GM21381 (cell line): Measurements from ENCODE around the gene CHRNA3.
"Not testable (repeated sequence)": the region's sequence is repeated elsewhere in the genome, so short reads cannot be mapped to it uniquely, and the experiment has no call there.

Experiments used
- ATAC-seq: cut with Tn5 transposase; IDR thresholded peaks from one replicate; pipeline ENCODE4 v1.9.1; 2021; ENCODE audit warnings: mild to moderate bottlenecking, moderate library complexity; ENCODE audit not compliant: unreplicated experiment

CHRNA3 gene

GRCh38 chr15:78565097-78565950 lies 55.5 kb downstream of the CHRNA3 start, which contains the start of gene CHRNA5:
TSS of gene CHRNA5 (plus strand) at chr15:78565520. CDS start at chr15:78565720, 200 bp downstream.
- ATAC-seq = peak; percentile 82

GRCh38 chr15:78564743-78565096 lies 56.1 kb downstream of the CHRNA3 start:
- ATAC-seq = peak; percentile 11

- ATAC-seq = no peak
These were observed 57.7 kb downstream of the CHRNA3 start for GRCh38 chr15:78563092-78563491.

GRCh38 chr15:78561490-78561889 lies 59.3 kb downstream of the CHRNA3 start:
- ATAC-seq = no peak

GRCh38 chr15:78560201-78560600 lies 60.6 kb downstream of the CHRNA3 start:
- not testable (repeated sequence) for ATAC-seq

- no peak for ATAC-seq
These were observed 68.2 kb downstream of the CHRNA3 start for GRCh38 chr15:78552597-78552996.

- ATAC-seq = no peak
These were observed 68.9 kb downstream of the CHRNA3 start for GRCh38 chr15:78551902-78552301.

GRCh38 chr15:78550815-78551214 lies 70.0 kb downstream of the CHRNA3 start:
- no peak for ATAC-seq

- ATAC-seq = no peak
These were observed 70.6 kb downstream of the CHRNA3 start for GRCh38 chr15:78550194-78550593.
